HG02885 (cell line): ENCODE measurements around the gene ALKBH7.

Experiments used
- ATAC-seq: cut with Tn5 transposase; IDR thresholded peaks from one replicate; pipeline ENCODE4 v1.9.1; 2021; ENCODE audit warnings: mild to moderate bottlenecking; ENCODE audit not compliant: unreplicated experiment, poor library complexity

Gene ALKBH7

DNA sequence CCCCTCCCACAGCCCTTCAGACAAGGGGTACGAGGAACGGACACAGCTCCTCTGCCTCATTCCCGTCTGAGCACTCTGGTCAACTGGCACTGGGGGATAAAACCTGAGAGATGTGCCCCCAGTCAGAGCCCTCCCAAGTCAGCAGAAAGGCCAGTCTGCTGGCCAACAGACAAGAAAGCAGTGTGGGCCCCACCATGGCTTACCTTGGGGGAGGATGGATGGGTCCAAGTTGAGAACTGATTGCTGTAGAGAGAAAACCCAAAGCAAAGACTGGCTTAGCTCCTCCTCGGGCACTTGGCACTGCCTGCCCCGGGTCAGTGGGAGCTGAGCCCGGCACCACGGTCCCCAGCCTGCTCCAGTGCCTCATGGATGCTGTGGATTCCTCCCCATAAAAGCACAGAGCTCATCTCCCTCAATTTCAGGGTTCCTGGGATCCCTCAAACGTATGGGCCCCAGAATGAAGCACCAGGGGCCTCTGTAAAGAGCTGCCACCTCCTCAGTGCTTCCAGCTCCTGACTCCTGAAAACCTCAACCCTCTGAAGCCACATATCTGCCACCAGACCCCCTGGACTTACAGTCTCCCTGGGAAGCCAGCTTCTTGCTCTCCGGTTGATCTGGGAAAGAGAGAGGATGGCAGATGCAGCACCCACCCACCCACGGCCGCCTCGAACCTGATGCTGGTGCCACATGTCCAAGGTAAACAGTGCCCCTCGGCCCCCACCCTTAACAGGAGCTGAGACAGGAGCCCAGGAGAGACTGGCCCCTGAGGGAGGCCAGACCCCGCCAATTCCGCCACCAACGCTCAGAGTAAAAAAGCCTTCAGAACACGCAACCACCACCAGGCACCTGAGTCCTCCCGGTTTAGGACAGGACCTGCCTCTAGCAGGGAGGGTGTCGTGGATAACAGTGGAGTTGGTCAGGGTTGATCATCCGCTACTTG lies 48.8 kb downstream of the ALKBH7 start:
- ATAC-seq: no peak

- no peak for ATAC-seq
Measured at GRCh38 chr19:6423499-6424194, 51.1 kb downstream of the ALKBH7 start.

- ATAC-seq: no peak
Measured at GRCh38 chr19:6424195-6424938, 51.8 kb downstream of the ALKBH7 start, which contains the start of gene KHSRP. KHSRP (minus strand) TSS chr19:6424811; CDS start chr19:6424701, 110 bp downstream.
